SK-N-SH treated with all-trans-retinoic acid at 6 μM for 48 hours (cell line): Measurements from ENCODE around the gene IQSEC1.

Experiments used
- CREB5 ChIP-seq: fragments of 250-450 bp; sonication (Bioruptor Pico); IDR thresholded peaks from 2 replicates; pipeline ENCODE4 v1.5.1; 2020; ENCODE audit warnings: low read depth, mild to moderate bottlenecking, moderate library complexity
- ISL1 ChIP-seq: fragments of 250-450 bp; sonication (Bioruptor Pico); IDR thresholded peaks from 2 replicates; pipeline ENCODE4 v2.1.2; 2022; ENCODE audit warnings: mild to moderate bottlenecking, moderate library complexity
- PPARA ChIP-seq: fragments of 250-450 bp; sonication (Bioruptor Pico); IDR thresholded peaks from 2 replicates; pipeline ENCODE4 v1.5.0; 2020; ENCODE audit warnings: mild to moderate bottlenecking, borderline replicate concordance
- RARB ChIP-seq: fragments of 250-450 bp; sonication (Bioruptor Pico); IDR thresholded peaks from 2 replicates; pipeline ENCODE4 v1.8.0; 2021; ENCODE audit warnings: mild to moderate bottlenecking, moderate library complexity
- TSHZ2 ChIP-seq: fragments of 250-450 bp; sonication (Bioruptor Pico); IDR thresholded peaks from 2 replicates; pipeline ENCODE4 v1.5.0; 2020; ENCODE audit warnings: mild to moderate bottlenecking, moderate library complexity
- ZFP30 ChIP-seq: fragments of 450-650 bp; formaldehyde crosslinking; IDR thresholded peaks from 2 replicates; pipeline ENCODE4 v1.5.0; 2022; ENCODE audit warnings: mild to moderate bottlenecking, moderate library complexity

DNA sequence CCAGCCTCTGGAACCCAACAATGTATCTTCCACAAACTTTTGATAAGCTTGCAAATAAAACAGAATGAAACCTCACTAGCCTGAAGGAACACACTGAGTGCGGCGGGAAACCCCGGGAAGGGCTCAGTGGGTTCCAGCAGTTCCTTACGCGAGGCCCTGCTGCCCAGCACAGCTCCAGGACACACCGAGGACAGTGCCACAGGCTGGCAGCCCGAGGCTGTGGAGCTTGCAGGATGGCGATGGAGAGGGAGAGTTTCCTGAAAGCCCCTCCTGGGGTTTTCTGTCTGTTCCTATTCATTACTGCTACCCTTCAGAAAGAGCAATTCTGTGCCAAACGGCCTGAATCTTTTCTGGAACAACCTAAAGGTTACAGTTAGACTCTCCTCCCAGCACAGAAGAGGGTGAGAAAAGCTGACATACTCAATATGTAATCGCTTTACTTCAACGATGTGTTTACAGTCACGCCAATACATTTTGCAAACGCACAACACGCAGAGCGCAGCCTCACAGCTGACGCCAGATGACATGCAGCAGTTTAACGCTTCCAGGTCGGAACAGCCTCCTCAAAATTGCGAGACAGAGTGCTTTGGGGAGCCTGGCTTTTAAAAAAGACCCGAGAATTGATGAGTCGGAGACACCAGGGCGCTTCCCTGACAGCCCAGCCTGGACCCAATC, 174.8 kb downstream of the IQSEC1 start:
- TF ChIP-seq PPARA (CRISPR knock-in tag) (no peak), CREB5 (CRISPR knock-in tag) (no peak), RARB (CRISPR knock-in tag) (no peak), ISL1 (no peak), ZFP30 (CRISPR knock-in tag) (no peak), TSHZ2 (CRISPR knock-in tag) (no peak)
